K562 (cell line): ENCODE data around the gene MOB1A. TPM values are rescaled to one million over a fixed set of nuclear protein-coding genes. Genes with fewer than 3 reads are reported as not detected.

Experiments used
- ARNT ChIP-seq, 2 experiments: fragments of 450-650 bp; IDR thresholded peaks; 2 replicates each; pipeline ENCODE4 v1.6.1; 2016; ENCODE audit warnings: mild to moderate bottlenecking in 1 of 2
- CC2D1A ChIP-seq: fragments of 450-650 bp; IDR thresholded peaks from 2 replicates; pipeline ENCODE4 v1.6.1; 2017; ENCODE audit warnings: mild to moderate bottlenecking
- CTBP1 ChIP-seq: fragments of 450-650 bp; IDR thresholded peaks from 2 replicates; pipeline ENCODE4 v1.6.1; 2016; ENCODE audit warnings: borderline replicate concordance
- HDAC1 ChIP-seq, 2 experiments: fragments of 450-650 bp; IDR thresholded peaks; 2 replicates each; pipeline ENCODE4 v1.6.1; 2016 to 2017; ENCODE audit warnings: inconsistent platforms in 1 of 2, mild to moderate bottlenecking in 1 of 2, moderate library complexity in 1 of 2
- NFATC3 ChIP-seq: fragments of 450-650 bp; IDR thresholded peaks from 2 replicates; pipeline ENCODE4 v1.6.1; 2017; ENCODE audit warnings: mild to moderate bottlenecking
- PRMT5 ChIP-seq: sonication (generic); formaldehyde crosslinking; IDR thresholded peaks from 2 replicates; pipeline ENCODE4 v1.5.0; 2020; ENCODE audit warnings: missing genetic modification reagents
- SREBF2 ChIP-seq: sonication (generic); formaldehyde crosslinking; IDR thresholded peaks from 2 replicates; pipeline ENCODE4 v1.4.0; 2020; ENCODE audit warnings: mild to moderate bottlenecking, missing genetic modification reagents
- ZBTB7A ChIP-seq: IDR thresholded peaks from 2 replicates; pipeline ENCODE4 v1.6.1; 2011; ENCODE audit warnings: low read depth, mild to moderate bottlenecking, low read length, moderate library complexity, borderline replicate concordance; ENCODE audit not compliant: control insufficient read depth
- ZNF436 ChIP-seq: fragments of 250-450, 450-650 bp; sonication (Bioruptor Pico); formaldehyde crosslinking; IDR thresholded peaks from 2 replicates; pipeline ENCODE4 v1.7.0; 2020; ENCODE audit warnings: mild to moderate bottlenecking
- polyA plus RNA-seq, 8 experiments: library from polyadenylated mRNA; depleted of rRNA in 4 of 8; stranded (reverse) in 5 of 8; unstranded in 3 of 8; fragments of >200 nt; fragmentation: Nextera tagmentation in 2 of 8; fragmentation: Illumina TruSeq in 1 of 8; extraction: Ambion mirVana in 2 of 8; extraction: Trizol in 1 of 8; gene quantifications; 2 replicates each; pipeline versions ENCODE4 v1.2.1 to v1.2.3, GENCODE V29; 2011 to 2014; ENCODE audit warnings: inconsistent platforms in 1 of 8, missing spikeins in 1 of 8
- total RNA-seq, 7 experiments: library from RNA; depleted of rRNA in 6 of 7; stranded (reverse); fragments of >200 nt in 6 of 7; fragmentation: Illumina TruSeq in 2 of 7; extraction: Trizol in 2 of 7; gene quantifications; 2 replicates each; pipeline versions ENCODE4 v1.2.1 to v1.2.3, GENCODE V29; 2011 to 2021; ENCODE audit warnings: low replicate concordance in 1 of 7
- TF ChIP-seq, protein P1 (sequence below): fragments of 250-450 bp; sonication (Bioruptor Pico); IDR thresholded peaks from 2 replicates; pipeline ENCODE4 v1.4.0; 2020; ENCODE audit warnings: mild to moderate bottlenecking, moderate library complexity, borderline replicate concordance
- TF ChIP-seq, protein P2 (sequence below): fragments of 450-650 bp; IDR thresholded peaks from 2 replicates; pipeline ENCODE4 v1.6.1; 2017; ENCODE audit warnings: antibody characterized with exemption, mild to moderate bottlenecking
- TF ChIP-seq, protein P3 (sequence below), 3 experiments: IDR thresholded peaks in 2 of 3; conservative IDR thresholded peaks in 1 of 3; 2 replicates each; pipeline ENCODE4 v1.5.1; 2011 to 2012; ENCODE audit warnings: low read length in 3 of 3, mild to moderate bottlenecking in 3 of 3, control low read depth in 2 of 3, improper control_type of control experiment in 1 of 3, inconsistent platforms in 1 of 3, low read depth in 1 of 3, mixed read lengths in 1 of 3, moderate library complexity in 1 of 3; ENCODE audit not compliant: insufficient read depth in 2 of 3
- TF ChIP-seq, protein P4 (sequence below): sonication (generic); formaldehyde crosslinking; IDR thresholded peaks from 2 replicates; pipeline ENCODE4 v1.9.0; 2022; ENCODE audit warnings: mild to moderate bottlenecking, missing genetic modification reagents
- TF ChIP-seq, protein P5 (sequence below): fragments of 450-650 bp; formaldehyde crosslinking; IDR thresholded peaks from 2 replicates; pipeline ENCODE4 v1.4.0; 2020; ENCODE audit warnings: mild to moderate bottlenecking, moderate library complexity
- TF ChIP-seq, protein P6 (sequence below), 2 experiments: IDR thresholded peaks; 2 replicates each; pipeline ENCODE4 v1.6.1; 2011; ENCODE audit warnings: borderline replicate concordance in 1 of 2, control low read depth in 1 of 2, low read depth in 1 of 2, low read length in 1 of 2, mild to moderate bottlenecking in 1 of 2, mixed read lengths in 1 of 2, moderate library complexity in 1 of 2; ENCODE audit not compliant: insufficient read depth in 1 of 2, insufficient read length in 1 of 2, poor library complexity in 1 of 2, severe bottlenecking in 1 of 2; ENCODE audit errors: extremely low read depth in 1 of 2

The MOB1A gene
- total and polyA plus RNA-seq, 9 of the 15 experiments (the other 6 are each of a cell fraction or from before 2014, with no cell fraction given) = 24.8 to 100 (median 60.2) TPM

DNA sequence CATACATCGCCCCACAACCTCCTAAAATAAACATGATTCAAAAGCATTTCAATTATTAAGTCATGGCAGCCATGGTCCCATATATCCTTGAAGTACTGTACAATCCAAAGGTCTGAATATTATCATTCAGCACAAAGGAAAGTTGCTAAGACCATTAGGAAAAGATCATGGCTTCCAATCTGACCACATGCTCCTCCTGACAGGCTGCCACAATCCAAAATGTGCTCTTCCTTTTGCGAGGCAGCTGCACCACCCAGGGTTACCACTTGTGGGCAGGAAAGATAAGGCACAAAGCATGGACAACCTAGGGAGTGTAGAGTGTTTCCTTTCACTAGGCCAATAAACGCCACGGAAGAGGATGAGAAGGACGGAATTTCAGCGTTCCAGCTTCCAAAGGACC is 36.3 kb downstream of the MOB1A start (continued):
- TF ChIP-seq, protein P1, sequence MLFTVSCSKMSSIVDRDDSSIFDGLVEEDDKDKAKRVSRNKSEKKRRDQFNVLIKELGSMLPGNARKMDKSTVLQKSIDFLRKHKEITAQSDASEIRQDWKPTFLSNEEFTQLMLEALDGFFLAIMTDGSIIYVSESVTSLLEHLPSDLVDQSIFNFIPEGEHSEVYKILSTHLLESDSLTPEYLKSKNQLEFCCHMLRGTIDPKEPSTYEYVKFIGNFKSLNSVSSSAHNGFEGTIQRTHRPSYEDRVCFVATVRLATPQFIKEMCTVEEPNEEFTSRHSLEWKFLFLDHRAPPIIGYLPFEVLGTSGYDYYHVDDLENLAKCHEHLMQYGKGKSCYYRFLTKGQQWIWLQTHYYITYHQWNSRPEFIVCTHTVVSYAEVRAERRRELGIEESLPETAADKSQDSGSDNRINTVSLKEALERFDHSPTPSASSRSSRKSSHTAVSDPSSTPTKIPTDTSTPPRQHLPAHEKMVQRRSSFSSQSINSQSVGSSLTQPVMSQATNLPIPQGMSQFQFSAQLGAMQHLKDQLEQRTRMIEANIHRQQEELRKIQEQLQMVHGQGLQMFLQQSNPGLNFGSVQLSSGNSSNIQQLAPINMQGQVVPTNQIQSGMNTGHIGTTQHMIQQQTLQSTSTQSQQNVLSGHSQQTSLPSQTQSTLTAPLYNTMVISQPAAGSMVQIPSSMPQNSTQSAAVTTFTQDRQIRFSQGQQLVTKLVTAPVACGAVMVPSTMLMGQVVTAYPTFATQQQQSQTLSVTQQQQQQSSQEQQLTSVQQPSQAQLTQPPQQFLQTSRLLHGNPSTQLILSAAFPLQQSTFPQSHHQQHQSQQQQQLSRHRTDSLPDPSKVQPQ (CRISPR knock-in tag) = no peak
- no peak for TF ChIP-seq PRMT5 (CRISPR knock-in tag)
- TF ChIP-seq, protein P2, sequence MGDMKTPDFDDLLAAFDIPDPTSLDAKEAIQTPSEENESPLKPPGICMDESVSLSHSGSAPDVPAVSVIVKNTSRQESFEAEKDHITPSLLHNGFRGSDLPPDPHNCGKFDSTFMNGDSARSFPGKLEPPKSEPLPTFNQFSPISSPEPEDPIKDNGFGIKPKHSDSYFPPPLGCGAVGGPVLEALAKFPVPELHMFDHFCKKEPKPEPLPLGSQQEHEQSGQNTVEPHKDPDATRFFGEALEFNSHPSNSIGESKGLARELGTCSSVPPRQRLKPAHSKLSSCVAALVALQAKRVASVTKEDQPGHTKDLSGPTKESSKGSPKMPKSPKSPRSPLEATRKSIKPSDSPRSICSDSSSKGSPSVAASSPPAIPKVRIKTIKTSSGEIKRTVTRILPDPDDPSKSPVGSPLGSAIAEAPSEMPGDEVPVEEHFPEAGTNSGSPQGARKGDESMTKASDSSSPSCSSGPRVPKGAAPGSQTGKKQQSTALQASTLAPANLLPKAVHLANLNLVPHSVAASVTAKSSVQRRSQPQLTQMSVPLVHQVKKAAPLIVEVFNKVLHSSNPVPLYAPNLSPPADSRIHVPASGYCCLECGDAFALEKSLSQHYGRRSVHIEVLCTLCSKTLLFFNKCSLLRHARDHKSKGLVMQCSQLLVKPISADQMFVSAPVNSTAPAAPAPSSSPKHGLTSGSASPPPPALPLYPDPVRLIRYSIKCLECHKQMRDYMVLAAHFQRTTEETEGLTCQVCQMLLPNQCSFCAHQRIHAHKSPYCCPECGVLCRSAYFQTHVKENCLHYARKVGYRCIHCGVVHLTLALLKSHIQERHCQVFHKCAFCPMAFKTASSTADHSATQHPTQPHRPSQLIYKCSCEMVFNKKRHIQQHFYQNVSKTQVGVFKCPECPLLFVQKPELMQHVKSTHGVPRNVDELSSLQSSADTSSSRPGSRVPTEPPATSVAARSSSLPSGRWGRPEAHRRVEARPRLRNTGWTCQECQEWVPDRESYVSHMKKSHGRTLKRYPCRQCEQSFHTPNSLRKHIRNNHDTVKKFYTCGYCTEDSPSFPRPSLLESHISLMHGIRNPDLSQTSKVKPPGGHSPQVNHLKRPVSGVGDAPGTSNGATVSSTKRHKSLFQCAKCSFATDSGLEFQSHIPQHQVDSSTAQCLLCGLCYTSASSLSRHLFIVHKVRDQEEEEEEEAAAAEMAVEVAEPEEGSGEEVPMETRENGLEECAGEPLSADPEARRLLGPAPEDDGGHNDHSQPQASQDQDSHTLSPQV = peak; percentile 82
- no peak for TF ChIP-seq SREBF2 (CRISPR knock-in tag)
- TF ChIP-seq NFATC3 = no peak
- TF ChIP-seq CC2D1A = no peak
- peak in 1 of 2 experiments; percentile 49; a peak in 1 of 4 replicates for TF ChIP-seq ARNT (IDR thresholded peaks at IDR 0.05)
- TF ChIP-seq, protein P3, sequence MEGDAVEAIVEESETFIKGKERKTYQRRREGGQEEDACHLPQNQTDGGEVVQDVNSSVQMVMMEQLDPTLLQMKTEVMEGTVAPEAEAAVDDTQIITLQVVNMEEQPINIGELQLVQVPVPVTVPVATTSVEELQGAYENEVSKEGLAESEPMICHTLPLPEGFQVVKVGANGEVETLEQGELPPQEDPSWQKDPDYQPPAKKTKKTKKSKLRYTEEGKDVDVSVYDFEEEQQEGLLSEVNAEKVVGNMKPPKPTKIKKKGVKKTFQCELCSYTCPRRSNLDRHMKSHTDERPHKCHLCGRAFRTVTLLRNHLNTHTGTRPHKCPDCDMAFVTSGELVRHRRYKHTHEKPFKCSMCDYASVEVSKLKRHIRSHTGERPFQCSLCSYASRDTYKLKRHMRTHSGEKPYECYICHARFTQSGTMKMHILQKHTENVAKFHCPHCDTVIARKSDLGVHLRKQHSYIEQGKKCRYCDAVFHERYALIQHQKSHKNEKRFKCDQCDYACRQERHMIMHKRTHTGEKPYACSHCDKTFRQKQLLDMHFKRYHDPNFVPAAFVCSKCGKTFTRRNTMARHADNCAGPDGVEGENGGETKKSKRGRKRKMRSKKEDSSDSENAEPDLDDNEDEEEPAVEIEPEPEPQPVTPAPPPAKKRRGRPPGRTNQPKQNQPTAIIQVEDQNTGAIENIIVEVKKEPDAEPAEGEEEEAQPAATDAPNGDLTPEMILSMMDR (IDR thresholded peaks at IDR 0.05 in 2 of 3, conservative IDR thresholded peaks at IDR 0.05 in 1 of 3; ENCODE audit: insufficient read depth in 2 of 3, low read depth in 1 of 3, low read length in 3 of 3) = peak; percentile 76 to 81 (median 79)
- TF ChIP-seq, protein P4, sequence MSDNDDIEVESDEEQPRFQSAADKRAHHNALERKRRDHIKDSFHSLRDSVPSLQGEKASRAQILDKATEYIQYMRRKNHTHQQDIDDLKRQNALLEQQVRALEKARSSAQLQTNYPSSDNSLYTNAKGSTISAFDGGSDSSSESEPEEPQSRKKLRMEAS = peak; percentile 83
- peak in 1 of 2 experiments; percentile 58; a peak in 1 of 4 replicates for TF ChIP-seq HDAC1 (IDR thresholded peaks at IDR 0.05)
- TF ChIP-seq ZBTB7A = no peak
- peak; percentile 31; the same call in 1 of the 2 replicates for TF ChIP-seq CTBP1
- TF ChIP-seq ZNF436 = no peak
- TF ChIP-seq, protein P5, sequence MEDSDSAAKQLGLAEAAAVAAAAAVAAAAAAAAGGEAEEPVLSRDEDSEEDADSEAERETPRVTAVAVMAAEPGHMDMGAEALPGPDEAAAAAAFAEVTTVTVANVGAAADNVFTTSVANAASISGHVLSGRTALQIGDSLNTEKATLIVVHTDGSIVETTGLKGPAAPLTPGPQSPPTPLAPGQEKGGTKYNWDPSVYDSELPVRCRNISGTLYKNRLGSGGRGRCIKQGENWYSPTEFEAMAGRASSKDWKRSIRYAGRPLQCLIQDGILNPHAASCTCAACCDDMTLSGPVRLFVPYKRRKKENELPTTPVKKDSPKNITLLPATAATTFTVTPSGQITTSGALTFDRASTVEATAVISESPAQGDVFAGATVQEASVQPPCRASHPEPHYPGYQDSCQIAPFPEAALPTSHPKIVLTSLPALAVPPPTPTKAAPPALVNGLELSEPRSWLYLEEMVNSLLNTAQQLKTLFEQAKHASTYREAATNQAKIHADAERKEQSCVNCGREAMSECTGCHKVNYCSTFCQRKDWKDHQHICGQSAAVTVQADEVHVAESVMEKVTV (CRISPR knock-in tag) = 0 out of 2 replicates have a peak, but pooled peaks have one; percentile 49
- TF ChIP-seq, protein P6, sequence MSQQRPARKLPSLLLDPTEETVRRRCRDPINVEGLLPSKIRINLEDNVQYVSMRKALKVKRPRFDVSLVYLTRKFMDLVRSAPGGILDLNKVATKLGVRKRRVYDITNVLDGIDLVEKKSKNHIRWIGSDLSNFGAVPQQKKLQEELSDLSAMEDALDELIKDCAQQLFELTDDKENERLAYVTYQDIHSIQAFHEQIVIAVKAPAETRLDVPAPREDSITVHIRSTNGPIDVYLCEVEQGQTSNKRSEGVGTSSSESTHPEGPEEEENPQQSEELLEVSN (IDR thresholded peaks at IDR 0.05; ENCODE audit: borderline replicate concordance in 1 of 2, extremely low read depth in 1 of 2, insufficient read depth in 1 of 2, insufficient read length in 1 of 2, low read depth in 1 of 2, low read length in 1 of 2, poor library complexity in 1 of 2, severe bottlenecking in 1 of 2) = peak in 1 of 2 experiments; percentile 59
